ENCODE data around the gene PCSK5.
"Not testable (repeated sequence)": the region's sequence is repeated elsewhere in the genome, so short reads cannot be mapped to it uniquely, and the experiment has no call there.

The PCSK5 gene

DNA sequence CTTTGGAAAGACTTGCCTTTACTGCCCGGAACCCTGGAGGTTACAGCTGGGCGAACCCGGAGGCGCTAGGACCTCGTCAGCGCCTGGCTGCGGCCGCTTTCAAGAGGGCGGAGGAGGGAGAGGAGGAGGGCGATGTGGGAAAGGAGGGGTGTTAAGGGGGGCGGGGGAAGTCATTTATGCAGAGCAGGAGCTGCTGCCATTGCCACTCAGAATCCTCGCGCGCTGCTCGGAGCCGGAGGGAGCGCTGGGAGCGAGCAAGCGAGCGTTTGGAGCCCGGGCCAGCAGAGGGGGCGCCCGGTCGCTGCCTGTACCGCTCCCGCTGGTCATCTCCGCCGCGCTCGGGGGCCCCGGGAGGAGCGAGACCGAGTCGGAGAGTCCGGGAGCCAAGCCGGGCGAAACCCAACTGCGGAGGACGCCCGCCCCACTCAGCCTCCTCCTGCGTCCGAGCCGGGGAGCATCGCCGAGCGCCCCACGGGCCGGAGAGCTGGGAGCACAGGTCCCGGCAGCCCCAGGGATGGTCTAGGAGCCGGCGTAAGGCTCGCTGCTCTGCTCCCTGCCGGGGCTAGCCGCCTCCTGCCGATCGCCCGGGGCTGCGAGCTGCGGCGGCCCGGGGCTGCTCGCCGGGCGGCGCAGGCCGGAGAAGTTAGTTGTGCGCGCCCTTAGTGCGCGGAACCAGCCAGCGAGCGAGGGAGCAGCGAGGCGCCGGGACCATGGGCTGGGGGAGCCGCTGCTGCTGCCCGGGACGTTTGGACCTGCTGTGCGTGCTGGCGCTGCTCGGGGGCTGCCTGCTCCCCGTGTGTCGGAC is at the start of gene PCSK5:
PCSK5 (plus strand) TSS at position 202 of the 805 bp plus-strand sequence; CDS start at position 711, 509 bp downstream.
- DNase-seq = no peak

DNA sequence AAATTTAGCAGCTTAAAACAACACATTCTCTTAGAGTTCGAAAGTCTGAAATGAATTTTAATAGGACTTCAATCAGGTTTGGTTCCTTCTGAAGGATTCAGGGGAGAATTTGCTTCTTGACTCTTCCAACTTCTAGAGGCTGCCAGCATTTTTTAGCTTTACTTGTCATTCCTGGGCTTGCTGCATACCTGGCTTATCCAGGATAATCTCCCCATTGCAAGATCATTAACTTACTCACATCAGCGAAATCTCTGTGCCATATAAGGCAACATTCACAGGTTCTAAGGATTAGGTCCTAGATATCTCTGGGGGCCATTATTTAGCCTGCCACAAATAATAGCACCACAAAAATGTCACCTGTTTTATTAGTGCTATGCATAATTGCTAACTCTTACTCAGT is 46.2 kb upstream of the PCSK5 start:
- no peak for DNase-seq

DNA sequence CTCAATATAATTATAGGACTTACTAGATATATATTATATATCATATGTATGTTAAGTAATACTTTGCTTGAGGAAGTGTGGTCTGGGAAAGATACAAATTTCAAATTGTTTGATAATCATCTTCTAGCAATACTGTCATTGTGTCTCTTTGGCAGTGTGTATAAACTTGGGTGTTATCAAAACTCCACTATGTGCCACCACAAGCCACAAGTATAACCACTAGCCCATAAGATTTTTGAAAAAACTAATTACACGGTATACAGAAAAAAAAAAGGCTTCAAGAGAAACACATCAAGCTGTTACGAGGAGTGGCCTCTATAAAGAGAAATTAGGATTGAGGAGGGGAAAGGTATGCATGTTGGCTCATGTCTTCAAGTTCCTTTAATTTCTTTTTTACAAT is 44.7 kb upstream of the PCSK5 start:
- DNase-seq = no peak

DNA sequence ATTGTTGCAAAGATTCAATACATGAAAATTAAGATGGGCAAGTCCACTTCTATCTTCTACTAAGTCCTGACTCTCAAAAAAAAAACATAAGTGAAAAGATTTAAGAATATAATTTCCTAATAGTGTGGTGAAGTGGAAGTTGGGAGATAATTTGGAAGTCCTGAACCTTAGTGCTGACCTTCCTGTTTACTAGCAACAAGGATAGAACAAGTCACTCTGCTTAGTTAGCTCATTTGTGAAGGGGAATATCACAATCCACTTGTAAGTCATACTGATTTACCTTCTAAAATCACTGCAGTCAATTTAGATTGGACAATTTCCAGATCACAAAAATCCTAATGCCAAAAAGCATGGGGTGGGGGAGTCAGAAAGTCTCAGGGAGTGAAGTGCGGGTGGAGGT is 43.4 kb upstream of the PCSK5 start:
- DNase-seq = no peak

DNA sequence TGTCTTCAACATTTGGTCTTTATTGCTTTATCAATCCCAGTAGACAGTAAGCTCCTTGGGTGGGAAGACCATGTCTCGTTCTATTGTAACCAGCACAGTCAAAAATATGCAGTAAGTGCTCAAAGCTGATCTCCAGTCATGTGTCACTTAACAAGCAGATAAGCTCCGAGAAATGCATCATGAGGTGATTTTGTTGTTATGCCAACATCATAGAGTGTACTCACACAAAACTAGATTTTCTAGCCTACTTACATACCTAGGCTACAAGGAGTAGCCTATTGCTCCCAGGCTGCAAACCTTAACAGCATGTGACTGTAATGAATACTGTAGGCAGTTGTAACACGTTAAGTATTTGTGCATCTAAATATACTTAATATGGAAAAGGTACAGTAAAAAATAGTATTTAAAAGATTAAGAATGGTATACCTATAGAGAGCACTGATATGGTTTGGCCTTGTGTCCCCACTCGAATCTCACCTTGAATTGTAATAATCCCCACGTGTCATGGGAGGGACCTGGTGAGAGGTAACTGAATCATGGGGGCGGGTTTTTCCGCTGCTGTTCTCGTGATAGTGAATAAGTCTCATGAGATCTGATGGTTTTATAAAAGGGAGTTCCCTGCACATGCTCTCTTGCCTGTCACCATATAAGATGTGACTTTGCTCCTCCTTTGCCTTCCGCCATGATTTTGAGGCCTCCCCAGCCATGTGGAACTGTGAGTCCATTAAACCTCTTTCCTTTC is 39.8 kb upstream of the PCSK5 start:
- DNase-seq = no peak

DNA sequence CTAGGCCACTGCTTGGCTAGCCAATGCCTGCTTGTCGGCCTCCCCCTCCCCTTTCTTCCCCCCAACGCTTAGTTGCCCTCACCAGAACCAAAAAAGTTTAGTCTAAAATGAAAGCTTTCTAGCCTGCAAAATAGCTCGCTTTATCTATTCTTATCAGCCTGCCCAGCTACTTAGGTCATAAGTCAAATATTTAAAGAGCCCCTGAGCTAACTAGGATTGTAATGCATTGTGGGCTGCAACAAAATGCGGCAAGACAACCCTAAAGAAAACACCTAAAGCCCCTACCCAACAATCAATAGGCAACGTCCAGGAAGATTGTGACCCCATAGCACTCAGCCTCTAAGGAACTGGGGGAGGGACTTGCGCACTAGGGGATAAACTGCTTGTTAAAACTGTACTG is 38.6 kb upstream of the PCSK5 start:
- DNase-seq = no peak

DNA sequence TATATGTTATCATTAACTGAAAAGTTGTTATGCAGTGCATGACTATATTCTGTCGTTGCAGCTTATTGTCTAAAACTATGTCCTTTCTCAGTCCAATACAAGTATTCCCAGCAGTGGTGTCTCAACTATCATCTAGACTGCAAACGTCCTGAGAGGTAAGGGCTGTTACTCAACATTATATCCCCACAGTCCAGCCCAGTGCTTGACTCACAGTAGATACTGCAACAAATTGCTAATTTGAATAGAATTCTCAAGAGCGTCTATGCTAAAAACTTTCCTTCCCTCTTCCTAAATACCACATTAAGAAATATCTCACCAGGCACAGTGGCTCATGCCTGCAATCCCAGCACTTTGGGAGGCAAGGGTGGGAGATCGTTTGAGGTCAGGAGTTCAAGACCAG is 37.7 kb upstream of the PCSK5 start:
- DNase-seq = no peak

DNA sequence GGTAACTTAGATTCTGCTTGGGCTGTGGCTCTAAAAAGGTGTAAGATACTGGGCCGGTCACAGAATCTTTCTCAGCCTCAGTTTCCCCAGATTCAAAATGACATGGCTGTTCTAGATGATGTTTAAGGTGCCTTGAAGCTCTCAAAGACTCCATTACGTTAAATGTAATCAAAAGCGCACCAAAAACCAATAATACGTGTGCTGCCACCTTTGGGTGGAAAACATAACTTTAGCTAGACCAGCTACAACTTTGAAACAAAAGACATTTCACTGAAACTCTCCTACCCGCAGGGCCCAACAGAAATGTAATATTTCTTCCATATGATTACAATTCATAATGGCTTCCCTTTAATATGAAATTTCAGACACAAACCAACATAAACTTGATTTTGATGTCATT is 35.0 kb upstream of the PCSK5 start:
- DNase-seq = no peak

DNA sequence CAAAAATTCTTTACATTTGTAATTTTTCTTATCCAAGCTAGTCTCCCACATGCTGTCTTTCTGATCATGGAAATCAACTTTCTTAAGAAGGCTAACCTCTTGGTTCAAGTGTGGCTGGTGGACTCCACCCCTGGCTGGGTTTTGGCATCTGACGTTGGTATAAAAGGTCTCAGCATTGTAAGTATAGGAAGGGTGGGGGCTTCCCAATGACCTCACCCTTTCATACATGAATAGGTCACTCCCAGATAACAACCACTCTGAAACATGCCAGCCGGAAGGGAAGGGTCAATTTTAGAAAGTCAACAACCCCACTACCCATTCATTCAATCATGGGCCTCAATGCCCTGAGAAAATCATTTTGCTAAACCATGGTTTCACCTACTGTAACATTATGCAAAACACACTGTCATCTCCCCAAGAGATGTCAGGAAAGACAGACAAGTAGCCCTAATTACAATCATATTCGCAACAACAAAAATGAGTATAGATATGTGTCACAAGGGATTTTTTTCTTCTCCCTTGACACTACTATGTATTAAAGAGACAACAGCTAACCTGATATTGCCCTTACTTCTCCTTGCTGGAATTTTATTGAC is 31.9 kb upstream of the PCSK5 start:
- DNase-seq = no peak

DNA sequence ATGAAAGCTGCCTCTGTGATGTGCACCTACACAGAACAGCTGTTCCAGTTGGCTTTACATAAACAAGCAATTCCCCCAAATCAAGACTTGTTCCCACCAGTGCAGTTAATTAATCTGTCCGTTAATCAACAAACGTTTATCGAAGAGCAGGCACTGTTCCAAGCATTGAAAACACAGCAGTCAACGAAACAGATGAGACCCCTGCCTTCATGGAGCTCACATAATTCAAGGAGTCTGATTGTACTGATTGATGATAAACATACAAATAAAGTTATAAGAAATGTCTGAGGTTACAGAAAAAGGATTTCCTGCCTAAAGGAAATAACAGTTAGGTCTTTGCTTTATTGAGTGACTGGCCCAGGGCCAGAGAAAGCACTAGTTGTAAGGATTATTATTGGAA is 26.2 kb upstream of the PCSK5 start:
- DNase-seq = no peak

DNA sequence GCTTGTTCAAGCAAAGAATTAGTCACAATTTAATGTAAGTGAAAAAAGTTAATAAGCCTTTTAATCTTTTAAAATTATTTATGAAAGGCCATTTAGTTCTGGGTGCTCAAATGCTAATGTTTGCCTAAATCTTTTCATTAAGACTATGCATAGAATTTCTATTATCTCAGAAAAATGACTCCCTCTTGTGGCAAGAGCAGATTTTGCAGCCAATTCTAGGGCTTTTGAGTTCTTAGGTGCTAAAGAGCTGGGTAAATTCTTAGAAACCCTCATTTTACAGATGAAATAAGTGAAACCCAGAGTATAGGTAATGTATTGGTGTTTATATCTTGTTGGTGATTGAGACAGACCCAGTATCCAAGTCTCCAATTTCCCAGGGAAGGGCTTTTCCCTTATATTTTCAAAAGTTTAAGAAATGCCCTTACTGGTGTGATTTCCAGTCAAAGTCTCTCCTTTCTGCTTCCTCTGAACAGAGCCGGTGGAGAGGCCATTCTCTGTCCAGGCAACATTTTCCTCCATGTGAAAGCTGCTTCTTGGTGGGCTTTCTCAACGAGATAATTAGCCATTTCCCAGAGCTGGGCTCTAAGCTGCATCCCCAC is 24.1 kb upstream of the PCSK5 start:
- DNase-seq = no peak

DNA sequence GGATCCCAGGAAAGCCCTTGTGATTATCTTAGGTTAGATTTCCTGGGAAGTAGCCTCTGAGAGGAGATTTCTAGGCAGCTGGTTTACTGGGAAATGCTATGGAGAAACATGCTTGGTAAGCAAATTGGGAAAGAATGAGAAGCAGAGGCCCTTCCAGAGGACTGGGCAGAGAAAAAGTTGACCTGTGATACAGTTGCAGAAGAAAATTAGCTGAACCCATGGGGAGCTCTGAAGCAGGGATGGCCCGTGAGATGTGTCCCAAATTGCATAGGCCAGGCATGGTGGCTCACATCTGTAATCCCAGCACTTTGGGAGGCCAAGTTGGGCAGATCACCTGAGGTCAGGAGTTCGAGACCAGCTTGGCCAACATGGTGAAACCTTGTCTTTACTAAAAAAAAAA is 21.9 kb upstream of the PCSK5 start:
- not testable (repeated sequence) for DNase-seq

DNA sequence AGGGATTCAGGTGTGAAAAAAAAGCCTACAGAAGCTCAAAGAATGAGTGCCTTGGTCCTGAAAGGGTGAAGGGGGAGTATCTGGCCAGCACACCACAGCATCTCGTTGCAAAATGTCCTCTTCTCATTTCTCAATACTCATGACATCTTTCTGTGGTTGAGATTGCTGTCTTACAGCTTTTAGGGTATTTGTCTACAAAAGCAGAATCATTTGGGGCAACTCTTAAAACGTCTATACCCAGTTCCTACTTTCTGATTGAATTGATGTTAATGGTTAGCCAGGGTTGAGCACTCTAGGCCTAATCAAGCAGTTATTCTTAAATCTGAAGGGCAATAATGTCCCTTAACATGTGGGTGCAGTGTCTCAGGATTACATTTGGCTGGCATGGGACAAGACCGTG is 21.2 kb upstream of the PCSK5 start:
- no peak for DNase-seq

DNA sequence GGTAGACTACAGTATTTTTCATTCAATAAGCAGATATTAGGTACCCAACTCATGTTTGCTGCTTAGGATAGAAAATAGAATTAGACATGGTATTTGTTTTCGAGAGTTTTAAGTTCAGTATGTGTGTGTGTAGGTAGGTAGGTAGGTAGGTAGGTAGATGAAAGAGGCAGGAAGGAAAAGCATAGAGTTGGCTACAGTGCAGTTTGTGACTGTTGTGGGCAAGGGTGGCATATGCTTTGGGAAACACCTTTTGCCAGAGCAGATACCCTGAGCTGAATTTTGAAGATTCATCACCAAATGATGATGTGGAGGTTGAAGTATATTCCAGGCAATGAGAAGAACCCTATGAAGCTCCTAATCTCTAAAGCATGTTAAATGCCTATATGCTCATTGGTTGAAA is 20.0 kb upstream of the PCSK5 start:
- no peak for DNase-seq

DNA sequence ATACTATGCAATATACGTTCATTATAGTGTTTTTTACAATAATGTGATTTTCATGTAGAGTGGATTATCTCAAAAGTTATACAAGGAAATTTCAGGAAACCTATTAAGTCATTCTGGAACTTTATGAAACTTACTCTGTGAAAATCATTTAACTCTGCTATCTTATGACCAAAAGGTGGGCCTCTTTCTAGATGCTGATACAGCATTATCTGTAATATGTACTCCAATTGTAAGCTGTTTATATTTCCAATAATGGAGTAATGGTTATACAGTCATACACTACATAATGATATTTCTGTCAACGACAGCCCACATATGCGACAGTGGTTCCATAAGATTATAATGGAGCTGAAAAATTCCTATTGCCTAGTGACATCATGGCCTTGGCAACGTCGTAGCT is 18.8 kb upstream of the PCSK5 start:
- no peak for DNase-seq

DNA sequence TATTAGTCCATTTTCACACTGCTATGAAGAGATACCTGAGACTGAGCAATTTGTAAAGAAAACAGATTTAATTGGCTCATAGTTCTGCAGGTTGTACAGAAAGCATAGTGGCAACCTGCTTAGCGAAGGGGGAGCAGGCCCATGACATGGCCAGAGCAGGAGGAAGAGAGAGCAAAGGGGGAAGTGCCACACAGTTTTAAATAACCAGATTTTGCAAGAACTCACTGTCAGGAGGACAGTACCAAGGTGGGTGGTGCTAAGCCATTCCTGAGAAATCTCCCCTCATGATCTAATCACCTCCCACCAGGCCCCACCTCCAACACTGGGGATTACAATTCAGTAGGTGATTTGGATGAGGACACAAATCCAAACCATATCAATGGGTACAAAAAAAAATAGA is 16.8 kb upstream of the PCSK5 start:
- no peak for DNase-seq

DNA sequence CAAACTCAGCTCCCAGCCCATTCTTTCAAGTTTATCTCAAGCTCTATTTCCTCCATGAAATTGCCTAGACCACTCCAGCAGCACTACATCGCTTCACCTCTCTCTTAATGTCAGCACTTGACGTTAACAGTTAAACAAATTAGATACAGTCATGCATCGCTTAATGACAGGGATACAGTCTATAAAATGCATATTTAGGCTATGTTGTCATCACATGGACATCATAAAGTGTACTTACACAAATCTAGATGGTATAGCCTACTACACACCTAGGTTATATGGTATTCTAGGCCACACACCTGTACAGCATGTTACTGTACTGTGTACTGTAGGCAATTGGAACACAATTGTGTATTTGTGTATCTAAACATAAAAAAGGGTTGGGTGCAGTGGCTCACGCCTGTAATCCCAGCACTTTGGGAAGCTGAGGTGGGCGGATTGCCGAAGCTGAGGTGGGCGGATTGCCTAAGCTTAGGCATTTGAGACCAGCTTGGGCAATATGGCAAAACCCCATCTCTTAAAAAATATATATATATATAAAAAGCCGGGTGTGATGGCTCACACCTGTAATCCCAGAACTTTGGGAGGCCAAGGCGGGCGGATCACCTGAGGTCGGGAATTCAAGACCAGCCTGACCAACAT is 13.4 kb upstream of the PCSK5 start:
- DNase-seq = no peak

DNA sequence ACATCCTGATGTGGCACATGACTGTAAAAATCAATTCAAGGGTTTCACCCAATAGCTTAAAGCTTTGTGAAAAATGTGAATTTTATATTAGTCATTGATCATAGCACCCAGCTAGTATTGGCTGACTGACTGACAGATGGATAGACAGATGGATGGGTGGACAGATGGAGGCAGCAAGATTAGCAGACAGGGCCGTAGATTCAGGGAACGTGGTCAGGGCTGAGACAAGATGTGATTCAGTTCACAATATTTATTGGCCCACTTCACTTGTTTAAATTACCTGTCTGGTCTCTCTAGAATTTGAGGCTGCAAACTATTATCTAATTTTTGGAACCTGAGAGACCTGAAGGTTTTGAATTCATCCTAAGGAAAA is 12.0 kb upstream of the PCSK5 start:
- DNase-seq = no peak

DNA sequence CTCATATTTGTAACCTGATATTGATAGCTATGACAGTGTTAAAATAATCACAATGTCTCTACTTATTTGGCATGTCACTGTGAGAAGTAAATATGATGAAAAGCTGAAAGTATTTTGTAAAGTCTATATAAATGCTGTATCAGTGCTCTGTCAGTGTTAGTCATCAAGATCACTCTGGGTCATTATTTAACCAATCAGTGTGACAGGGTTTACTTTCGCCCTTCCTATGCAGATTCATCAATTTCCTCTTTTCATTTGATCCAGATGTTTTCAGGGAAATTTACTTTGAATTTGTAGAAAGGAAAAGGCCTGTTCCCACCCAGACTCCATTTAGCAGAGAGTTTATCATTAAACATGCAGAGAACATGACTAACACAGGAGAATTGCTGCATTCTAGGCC is 9.9 kb upstream of the PCSK5 start:
- no peak for DNase-seq

DNA sequence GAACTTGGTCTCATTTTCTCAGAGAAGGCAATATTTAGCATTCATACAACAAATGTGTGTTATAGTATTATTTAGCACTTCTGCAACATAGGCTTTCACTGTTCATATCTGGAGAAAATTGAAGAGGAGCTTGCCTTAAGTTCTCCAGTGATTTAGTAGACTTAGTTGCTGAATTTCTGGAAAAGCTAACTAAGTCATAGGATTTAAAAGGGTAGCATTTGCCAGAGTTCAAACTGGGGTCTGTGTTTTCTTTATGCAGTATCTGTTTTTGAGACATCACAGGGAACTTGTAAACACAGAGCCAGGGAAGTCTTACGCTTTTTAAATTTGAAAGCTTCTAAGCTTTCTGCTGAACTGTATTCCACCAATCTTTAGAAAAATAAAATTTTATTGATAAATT is 8.7 kb upstream of the PCSK5 start:
- no peak for DNase-seq

DNA sequence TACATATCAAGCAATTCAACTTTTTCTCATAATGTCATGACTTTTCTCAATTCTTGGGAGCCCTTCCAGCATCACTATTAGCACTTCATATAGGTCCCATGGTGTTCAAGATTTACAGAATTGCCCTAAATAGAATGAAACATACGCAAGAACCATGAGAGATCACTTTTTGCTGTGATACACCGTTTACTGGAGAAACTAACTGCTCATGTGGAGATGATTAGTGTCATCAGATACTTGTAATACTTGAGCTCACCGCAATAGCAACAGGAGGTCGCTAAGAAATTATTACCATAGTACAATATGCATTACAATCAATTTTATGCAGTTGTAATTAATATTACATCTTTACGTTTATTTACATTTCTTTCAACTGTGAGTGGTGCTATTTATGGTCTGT is 4.8 kb upstream of the PCSK5 start:
- DNase-seq = no peak

DNA sequence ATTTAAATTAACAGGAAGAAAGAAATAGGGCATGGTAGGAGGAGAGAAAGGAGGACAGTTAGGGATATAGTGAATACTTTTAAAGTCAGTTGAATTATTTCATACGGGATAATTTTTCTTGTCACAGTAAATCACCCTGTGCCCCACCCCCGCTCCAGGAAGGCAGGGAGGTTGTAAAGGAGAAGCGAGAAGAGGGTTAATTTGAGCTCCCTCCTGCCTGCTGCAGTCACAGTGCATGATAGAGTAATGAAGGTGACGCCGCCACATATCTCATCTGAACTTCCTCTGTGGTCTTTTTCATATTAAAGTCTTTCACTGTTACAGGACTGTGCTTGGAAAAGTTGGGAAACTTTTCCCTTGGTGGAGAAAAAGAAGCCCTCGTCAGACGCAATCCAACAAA is 896 bp upstream of the PCSK5 start:
- no peak for DNase-seq

DNA sequence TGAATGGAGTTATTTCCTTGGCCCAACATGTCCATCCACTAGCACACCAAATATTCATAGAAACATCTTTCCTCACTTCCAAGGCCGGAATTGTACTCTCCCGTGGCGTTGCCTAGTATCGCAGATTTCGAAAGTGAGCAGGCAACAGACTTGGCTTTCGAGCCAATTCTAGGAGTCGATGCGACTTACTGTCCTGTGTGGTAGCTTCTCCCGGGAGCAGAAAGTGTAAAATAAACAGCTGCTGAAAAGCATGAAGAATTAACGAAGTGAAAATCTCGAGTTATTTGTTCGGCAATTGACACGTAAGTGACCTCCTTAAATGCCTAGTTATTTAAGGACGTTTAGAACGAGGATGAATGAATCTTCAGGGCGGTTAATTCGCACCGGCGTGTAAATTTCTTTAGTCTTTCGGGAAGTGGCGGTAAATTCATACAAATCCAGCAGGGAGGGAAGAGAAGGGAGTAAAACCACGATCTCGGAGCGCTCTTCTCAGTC is 449 bp upstream of the PCSK5 start:
- DNase-seq = no peak
